GM18511 (cell line): Measurements from ENCODE around the gene GAPT.
"Not testable (repeated sequence)": the region's sequence is repeated elsewhere in the genome, so short reads cannot be mapped to it uniquely, and the experiment has no call there.

Experiments
- ATAC-seq: cut with Tn5 transposase; IDR thresholded peaks from one replicate; pipeline ENCODE4 v1.9.1; 2021; ENCODE audit warnings: mild to moderate bottlenecking, moderate library complexity; ENCODE audit not compliant: unreplicated experiment

GAPT gene

DNA sequence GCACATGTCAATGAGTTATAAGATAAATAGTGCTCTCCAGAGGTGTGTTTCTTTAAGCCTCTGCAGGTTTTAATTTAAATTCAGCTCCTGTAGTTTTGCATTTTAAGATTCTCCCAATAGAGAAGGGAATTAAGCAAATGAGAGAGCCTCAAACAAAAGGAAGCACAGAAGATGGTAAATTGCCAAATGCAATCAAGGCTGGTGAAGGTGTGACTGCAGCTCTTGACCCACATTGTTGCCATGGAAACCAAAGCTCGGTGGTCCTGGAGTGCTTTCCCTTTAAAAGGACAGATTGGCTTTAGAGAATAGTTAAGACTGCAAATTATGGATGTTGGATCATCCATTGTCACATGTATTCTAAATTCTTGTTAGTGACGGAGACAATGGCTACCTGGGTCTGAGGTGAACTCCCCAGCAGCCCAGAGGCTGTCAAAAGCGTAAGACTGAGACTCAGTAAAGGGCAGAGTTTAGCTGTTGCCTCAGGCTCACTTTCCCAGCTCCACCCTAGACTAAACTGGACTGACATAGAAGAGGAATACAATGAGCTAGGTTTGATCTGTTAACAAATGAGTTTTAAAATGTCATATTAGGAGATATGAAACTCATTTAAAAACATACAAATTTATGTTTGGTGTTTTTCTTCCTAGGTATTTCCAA, 12.3 kb downstream of the GAPT start:
- no peak for ATAC-seq

DNA sequence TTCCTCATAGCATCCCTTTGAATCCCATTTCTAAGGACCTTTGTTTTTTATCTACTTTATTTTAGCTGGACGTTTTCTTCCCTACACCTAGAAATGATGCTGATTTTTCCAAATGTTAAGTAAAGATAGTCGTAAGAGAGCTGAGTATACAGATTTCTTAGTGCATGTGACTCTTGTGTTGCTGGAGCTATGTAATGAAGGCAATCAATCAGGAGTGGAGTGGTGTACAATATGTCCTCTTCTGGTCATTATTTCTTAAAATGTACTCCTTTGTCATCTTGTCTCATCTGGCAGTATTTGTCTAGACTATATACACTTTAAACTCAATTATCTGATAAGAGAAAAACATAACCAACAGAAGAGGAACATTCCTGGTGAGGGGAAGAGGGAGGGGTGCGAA, 13.5 kb downstream of the GAPT start:
- ATAC-seq, result no peak

- ATAC-seq, result peak; percentile 15
Observed at GRCh38 chr5:58505502-58505901, 14.3 kb downstream of the GAPT start.

GRCh38 chr5:58505971-58506640, 14.9 kb downstream of the GAPT start:
- ATAC-seq, result peak; percentile 95

GRCh38 chr5:58507715-58508114, 16.5 kb downstream of the GAPT start:
- ATAC-seq, result no peak

- ATAC-seq, result no peak
Observed at GRCh38 chr5:58517198-58517597, 26.0 kb downstream of the GAPT start.

- ATAC-seq, result no peak
Observed at GRCh38 chr5:58523956-58524355, 32.7 kb downstream of the GAPT start.

DNA sequence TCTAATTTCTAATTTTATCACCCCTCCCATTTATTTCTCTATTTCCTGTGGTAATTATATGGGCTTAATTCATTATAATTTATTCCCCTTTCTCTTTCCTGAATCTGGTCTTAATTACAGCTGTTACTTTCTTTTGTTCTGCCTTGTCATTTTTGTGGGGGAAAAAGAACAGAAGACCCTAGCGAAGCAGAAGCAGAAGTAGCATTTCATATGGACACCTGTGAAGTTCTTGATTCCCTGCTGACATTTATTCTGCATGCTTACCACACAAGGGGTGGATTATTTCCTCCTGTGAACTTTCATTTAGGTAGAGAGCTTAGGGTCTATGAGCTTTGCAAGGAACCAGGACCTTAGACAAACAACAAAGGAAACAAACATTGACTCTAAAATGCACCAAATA, 33.3 kb downstream of the GAPT start:
- ATAC-seq, result no peak

DNA sequence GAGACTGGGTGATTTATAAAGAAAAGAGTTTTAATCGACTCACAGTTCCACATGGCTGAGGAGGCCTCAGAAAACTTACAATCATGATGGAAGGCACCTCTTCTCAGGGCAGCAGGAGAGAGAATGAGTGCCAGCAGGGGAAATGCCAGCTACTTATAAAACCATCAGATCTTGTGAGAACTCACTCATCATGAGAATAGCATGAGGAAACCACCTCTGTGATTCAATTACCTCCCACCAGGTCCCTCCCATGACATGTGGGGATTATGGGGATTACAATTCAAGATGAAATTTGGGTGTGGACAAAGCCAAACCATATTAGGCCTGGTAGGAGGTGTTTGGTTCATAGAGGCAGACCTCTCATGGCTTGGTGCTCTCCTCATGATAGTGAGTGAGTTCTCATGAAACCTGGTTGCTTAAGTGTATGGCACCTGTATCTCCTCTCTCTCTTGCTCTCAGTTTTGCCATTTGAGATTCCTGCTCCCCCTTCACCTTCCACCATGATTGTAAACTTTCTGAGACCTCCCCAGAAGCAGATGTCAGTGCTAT, 39.8 kb downstream of the GAPT start:
- no peak for ATAC-seq

DNA sequence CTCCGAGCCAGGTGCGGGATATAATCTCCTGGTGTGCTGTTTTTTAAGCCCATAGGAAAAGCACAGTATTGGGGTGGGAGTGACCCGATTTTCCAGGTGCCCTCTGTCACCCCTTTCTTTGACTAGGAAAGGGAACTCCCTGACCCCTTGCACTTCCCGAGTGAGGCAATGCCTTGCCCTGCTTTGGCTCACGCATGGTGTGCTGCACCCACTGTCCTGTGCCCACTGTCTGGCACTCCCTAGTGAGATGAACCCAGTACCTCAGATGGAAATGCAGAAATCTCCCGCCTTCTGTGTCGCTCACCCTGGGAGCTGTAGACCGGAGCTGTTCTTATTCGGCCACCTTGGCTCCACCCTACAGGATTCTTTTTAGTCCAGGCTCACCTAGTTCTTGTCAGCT, 50.7 kb downstream of the GAPT start:
- ATAC-seq, result not testable (repeated sequence)

- ATAC-seq, result no peak
Observed at GRCh38 chr5:58542709-58543108, 51.5 kb downstream of the GAPT start.

- ATAC-seq, result no peak
Observed at GRCh38 chr5:58543723-58544122, 52.5 kb downstream of the GAPT start.

GRCh38 chr5:58544195-58544594, 53.0 kb downstream of the GAPT start:
- no peak for ATAC-seq

GRCh38 chr5:58544926-58545325, 53.7 kb downstream of the GAPT start:
- no peak for ATAC-seq

DNA sequence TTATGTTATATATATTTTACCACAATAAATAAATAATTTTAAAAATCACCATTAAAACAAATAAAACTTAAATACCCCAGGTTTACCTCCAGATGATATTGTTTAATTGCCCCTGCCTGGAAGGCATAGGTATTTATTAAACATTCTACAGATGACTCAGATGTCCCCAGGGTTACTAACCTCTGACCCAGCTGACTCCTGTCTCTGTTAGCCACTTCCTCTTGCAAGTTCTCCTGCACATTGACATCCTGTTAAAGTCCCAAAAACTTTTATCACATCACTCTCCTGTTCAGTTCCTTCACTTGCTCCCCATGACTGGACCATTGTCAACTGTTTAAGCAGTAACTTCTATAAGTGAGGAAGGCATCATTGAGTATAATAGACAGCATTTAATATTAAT, 54.7 kb downstream of the GAPT start:
- ATAC-seq, result peak; percentile 99
